GM21825 (cell line): ENCODE measurements around the gene SLC8A2.
"Not testable (repeated sequence)": the region's sequence is repeated elsewhere in the genome, so short reads cannot be mapped to it uniquely, and the experiment has no call there.

ENCODE experiments used
- ATAC-seq: cut with Tn5 transposase; IDR thresholded peaks from one replicate; pipeline ENCODE4 v1.9.1; 2021; ENCODE audit warnings: mild to moderate bottlenecking, moderate library complexity; ENCODE audit not compliant: unreplicated experiment

The SLC8A2 gene

GRCh38 chr19:47414469-47414868 lies 57.2 kb downstream of the SLC8A2 start:
- no peak for ATAC-seq

- ATAC-seq: no peak
These were observed 57.8 kb downstream of the SLC8A2 start for GRCh38 chr19:47413941-47414340.

DNA sequence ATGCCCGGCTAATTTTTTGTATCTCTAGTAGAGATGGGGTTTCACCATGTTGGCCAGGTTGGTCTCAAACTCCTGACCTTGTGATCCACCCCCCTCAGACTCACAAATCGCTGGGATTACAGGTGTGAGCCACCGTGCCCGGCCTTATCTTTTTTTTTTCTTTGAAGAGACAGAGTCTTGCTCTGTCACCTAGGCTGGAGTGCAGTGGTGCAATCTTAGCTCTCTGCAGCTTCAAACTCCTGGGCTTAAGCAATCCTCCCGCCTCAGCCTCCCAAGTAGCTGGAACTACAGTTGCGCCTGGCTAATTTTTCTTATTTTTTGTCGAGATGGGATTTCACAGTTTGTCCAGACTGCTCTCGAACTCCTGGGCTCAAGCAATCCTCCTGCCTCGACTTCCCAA lies 60.0 kb downstream of the SLC8A2 start:
- ATAC-seq: not testable (repeated sequence)

DNA sequence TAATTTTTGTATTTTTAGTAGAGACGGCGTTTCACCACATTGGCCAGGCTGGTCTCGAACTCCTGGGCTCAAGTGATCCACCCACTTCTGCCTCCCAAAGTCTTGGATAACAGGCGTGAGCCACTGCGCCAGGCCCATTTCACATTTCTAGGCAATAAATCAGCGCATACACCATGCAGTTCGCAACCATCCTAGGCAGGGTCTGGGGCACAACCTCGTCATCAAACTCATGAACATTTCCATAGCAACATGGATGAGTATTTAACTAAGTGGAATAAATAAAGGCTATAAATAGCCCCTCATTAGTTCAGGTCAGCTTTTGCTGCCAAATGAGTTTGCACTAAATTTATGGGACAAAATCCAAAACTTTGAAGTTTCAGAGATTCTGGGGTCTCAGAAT lies 60.6 kb downstream of the SLC8A2 start:
- ATAC-seq: no peak

DNA sequence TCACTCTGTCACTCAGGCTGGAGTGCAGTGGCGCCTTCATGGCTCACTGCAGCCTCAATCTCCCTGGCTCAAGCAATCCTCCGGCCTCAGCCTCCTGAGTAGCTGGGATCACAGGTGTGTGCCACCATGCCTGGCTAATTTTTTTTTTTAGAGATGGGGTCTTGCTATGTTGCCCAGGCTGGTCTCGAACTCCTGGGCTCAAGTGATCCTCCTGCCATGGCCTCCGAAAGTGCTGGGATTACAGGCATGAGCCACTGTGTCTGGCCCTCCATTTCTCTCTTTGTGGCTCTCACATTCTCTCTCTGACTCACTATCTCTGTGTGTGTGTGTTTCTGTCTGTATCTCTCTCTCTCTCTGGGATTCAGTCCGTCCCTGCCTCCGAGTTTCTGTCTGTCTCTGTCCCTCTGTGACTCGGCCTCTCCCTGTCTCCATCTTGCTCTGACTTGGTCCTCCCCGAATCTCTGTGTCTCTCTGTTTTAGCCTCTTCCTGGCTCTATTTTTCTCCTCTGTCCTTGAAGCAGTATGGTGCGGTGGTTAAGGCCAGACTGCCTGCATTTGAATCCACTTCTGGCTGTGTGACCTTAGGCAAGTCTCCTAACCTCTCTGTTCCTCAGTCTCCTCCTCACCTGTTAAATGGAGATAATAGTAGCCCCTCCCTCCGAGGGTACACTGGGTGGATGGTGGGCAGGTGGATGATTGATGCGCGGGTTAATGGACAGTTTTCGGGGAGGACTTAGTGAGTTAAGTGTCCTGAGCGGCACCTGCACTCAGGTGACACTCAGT lies 63.3 kb downstream of the SLC8A2 start:
- no peak for ATAC-seq

GRCh38 chr19:47407417-47407774 lies 64.3 kb downstream of the SLC8A2 start:
- no peak for ATAC-seq

- ATAC-seq: no peak
These were observed 64.8 kb downstream of the SLC8A2 start for GRCh38 chr19:47406711-47407416.

DNA sequence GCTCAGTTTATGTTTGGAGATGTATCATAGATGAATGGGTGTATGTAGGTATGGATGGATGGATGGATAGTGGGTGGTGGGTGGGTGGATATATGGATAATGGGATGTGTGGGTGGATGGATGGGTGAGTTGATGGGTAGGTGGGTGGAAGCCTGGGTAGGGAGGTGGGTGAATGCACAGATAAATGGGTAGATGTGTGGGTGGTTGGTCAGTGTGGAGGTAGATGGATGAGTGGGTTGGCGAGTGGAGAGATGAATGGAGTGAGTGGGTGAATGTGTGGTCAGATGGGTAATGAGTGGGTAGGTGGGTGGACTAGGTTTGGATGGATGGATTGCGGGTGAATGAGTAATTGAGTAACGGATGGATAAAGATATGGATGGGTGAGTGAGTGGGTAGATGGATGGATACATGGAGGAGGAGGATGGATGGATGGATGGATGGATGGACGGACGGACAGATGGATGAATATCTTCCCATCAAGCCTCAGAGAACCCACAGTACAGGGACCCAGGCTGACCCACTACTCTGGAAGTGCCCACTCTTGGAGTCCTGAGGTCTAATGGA lies 65.8 kb downstream of the SLC8A2 start:
- no peak for ATAC-seq

- no peak for ATAC-seq
These were observed 66.5 kb downstream of the SLC8A2 start for GRCh38 chr19:47405197-47405550.

DNA sequence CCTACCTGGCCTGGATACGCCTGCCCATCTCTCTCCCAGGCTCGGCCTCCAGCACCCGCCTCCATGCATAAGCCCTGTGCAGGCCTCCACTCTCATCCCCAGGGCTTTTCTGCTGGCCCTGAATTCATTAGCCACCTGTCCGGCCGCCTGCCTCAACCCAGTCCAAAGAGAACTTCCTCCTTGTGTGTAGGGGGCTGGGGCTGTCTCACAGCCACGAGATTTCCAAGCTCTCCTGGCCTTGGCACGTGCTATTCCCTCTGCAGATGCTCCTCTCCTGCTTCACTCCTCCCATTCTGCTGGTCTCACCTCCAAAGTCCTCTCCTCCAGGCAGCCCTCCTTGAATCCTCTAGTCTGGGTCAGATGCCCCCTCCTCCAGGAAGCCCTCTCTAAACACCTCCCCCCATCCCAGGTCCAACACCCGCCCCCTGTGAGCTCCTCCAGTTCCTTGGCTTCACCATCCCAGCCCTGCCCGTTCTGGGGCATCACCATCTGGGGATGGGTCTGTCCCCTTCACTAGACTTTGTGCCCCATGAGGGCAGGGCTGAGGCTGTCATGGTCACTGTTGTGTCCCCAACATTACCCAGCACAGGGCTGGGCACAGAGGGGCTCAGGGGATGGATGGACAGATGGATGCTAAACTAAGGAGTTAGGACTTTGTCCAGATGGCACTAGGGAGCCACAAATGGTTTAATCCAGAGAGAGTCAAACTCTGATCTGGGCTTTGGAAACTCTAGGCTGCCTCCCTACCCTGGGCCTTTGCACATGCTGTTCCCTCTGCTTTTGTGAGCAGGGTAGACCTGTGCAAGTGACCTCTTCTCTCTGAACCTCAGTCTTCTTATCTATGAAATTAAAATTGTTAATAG lies 67.1 kb downstream of the SLC8A2 start:
- no peak for ATAC-seq

GRCh38 chr19:47402504-47402903 lies 69.2 kb downstream of the SLC8A2 start:
- ATAC-seq: no peak

DNA sequence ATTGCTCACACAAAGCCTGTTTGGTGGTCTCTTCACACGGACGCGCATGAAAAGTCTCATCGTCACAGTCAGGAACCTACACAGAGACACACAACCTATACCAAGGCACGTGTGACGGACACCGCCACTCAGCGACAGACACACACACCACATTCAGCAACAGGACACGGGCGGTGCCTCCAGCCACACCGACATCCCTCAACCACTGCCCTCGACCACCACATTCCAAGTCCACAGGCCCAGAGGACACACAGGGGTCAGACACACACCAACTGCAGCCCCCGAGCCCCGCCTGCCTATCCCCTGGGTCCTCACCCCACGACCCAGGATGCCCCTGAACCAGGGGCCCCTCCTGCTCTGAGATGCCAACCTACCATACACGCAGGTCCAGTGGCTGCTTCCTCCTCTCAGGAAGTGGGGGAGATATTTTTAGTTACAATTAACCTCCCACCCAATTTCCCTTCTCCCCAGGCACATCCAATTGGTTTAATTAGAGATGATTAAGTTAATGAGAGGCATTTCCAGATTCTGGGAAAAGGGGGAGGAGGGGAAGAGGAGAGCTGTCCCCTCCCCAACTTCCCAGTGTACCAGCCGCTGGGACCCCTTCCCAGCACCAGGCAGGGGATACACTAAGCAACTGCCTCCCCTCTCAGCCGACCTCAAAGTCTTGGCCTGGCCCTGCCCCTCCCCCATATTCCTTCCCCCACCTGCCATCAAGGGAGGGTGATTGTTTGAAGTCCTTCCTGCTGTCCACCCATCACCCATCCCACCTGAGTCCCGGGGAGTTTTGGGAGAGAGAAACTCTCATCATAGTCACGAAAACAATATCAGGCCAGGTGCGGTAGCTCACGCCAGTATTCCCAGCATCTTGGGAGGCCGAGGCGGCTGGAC lies 72.7 kb downstream of the SLC8A2 start:
- ATAC-seq: no peak

DNA sequence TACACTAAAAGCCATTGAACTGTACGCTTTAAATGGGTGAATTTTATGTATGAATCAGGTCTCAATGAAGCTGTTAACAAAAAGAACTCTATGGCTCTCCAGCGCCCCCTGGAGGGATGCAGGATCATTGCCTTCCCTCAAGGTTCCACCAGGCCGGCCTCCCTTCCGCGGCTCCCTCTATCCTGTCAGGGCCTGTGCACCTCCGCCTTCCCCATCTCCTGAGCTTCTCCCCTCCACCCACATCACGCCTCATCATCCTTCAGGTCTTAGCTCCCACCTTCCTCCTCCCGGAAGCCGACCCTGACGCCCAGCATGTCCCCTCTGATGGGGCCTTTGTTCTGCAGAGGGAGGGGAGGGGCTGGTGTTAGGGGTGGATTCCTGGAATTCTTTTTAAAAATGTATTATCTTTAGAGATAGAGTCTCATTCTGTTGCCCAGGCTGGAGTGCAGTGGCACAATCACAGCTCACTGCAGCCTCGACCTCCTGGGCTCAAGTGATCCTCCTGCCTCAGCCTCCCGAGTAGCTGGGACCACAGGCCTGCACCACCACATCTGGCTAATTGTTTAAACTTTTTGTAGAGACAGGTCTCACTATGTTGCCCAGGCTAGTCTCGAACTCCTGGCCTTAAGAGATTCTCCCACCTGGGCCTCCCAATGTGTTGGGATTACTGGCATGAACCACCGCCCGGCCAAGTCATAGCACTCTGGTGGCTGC lies 80.0 kb downstream of the SLC8A2 start:
- no peak for ATAC-seq

DNA sequence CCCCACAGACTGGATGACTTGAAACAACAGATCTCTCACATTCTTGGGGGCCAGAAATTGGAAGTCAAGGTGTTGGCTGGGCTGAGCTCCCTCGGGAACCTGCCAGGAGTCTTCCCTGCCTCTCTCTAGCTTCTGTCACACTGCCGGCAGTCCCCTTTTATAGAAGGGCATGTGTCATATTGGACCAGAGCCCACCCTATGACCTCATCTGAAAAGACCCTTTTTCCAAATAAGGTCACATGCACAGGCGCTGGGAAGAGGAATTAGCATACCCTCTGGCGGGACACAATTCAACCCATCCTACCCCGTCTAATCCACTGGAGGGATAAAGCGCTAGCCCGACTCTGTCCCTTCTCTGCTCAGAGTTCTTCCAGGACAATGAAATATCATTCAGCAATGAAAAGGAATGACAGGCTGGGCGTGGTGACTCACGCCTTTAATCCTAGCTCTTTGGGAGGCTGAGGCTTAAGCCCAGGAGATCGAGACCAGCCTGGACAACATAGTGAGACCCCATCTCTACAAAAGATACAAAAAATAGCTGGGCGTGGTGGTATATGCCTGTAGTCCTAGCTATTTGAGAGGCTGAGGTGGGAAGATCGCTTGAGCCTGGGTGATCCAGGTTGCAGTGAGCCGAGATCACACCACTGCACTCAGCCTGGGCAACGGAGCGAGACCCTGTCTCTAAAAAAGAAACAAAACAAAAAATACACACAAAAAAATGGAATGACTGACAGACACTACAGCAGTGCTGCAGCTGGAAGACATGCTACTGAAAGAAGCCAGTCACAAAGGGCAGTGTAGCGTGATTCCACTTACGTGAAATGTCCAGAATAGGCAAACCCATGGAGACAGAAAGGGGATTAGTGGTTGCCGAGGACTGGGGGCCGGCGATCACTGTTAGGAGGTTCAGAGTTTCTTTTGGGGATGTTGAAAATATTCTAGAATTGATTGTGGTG lies 80.9 kb downstream of the SLC8A2 start:
- ATAC-seq: no peak

- no peak for ATAC-seq
These were observed 82.5 kb downstream of the SLC8A2 start for GRCh38 chr19:47389150-47389556.

DNA sequence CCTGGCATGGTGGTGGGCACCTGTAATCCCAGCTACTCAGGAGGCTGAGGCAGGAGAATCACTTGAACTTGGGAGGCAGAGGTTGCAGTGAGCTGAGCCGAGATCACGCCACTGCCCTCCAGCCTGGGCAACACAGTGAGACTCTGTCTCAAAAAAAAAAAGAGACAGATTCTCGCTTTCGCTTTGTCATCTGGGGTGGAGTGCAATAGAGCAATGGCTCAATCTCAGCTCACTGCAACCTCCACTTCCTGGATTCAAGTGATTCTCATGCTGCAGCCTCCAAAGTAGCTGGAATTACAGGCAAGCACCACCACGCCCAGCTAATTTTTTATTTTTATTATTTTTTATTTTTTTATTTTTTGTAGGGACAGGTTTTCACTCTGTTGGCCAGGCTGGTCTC lies 83.0 kb downstream of the SLC8A2 start:
- not testable (repeated sequence) for ATAC-seq

DNA sequence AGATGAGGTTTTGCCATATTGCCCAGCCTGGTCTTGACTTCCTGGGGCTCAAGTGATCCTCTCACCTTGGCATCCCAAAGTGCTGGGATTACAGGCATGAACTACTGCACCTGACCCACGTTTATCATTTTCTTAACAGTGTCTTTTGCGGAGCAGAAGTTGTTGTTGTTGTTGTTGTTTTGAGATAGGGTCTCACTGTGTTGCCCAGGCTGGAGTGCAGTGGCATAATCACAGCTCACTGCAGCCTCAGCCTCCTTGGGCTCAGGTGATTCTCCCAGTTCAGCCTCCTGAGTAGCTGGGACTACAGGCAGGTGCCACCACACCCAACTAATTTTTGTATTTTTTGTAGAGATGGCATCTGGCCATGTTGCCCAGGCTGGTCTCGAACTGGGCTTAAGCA lies 84.1 kb downstream of the SLC8A2 start:
- ATAC-seq: not testable (repeated sequence)

DNA sequence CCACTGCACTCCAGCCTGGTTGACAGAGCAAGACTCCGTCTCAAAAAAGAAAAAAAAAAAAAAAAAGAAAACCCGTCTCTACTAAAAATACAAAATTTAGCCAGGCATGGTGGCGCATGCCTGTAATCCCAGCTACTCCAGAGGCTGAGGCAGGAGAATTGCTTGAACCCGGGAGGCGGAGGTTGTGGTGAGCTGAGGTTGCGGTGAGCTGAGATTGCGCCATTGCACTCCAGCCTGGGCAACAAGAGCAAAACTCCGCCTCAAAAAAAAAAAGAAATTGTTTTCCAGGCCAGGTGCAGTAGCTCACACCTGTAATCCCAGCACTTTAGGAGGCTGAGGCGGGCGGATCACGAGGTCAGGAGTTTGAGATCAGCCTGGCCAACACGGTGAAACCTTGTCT lies 85.1 kb downstream of the SLC8A2 start:
- ATAC-seq: not testable (repeated sequence)

- ATAC-seq: not testable (repeated sequence)
These were observed 87.2 kb downstream of the SLC8A2 start for GRCh38 chr19:47384533-47384932.
